CD14-positive monocyte (primary cell): ENCODE measurements around the gene CPOX. TPM values are rescaled to one million over a fixed set of nuclear protein-coding genes. Genes with fewer than 3 reads are reported as not detected.

ENCODE experiments used
- DNase-seq, 3 donors: peaks; one replicate each; pipeline ENCODE4 v3.0.0-alpha.2; 2011 to 2022
- H2AFZ ChIP-seq: 2 replicates; pipeline ENCODE4 v1.6.0; 2012; ENCODE audit warnings: mild to moderate bottlenecking, low read depth, low read length, inconsistent platforms; ENCODE audit not compliant: insufficient read depth, poor library complexity, severe bottlenecking
- H3K27ac ChIP-seq, 2 donors: 1 replicate in 1 of 2; 2 replicates in 1 of 2; pipeline ENCODE4 v1.5.1; 2012 to 2013; ENCODE audit warnings: low read length in 2 of 2, control low read depth in 1 of 2, inconsistent platforms in 1 of 2, low read depth in 1 of 2, mild to moderate bottlenecking in 1 of 2
- H3K27me3 ChIP-seq, 2 donors: one replicate each; pipeline versions ENCODE4 v1.6.0 to v1.6.1; 2011 to 2013; ENCODE audit warnings: low read length in 2 of 2; ENCODE audit not compliant: control insufficient read depth in 2 of 2, insufficient read depth in 2 of 2
- H3K36me3 ChIP-seq, 2 donors: replicated peaks in 1 of 2; 1 replicate in 1 of 2; 2 replicates in 1 of 2; pipeline versions ENCODE4 v1.5.1 to v1.6.1; 2012 to 2013; ENCODE audit warnings: low read length in 2 of 2, control low read depth in 1 of 2, inconsistent platforms in 1 of 2, mild to moderate bottlenecking in 1 of 2; ENCODE audit not compliant: insufficient read depth in 2 of 2, control insufficient read depth in 1 of 2
- H3K4me1 ChIP-seq, 2 donors: 1 replicate in 1 of 2; 2 replicates in 1 of 2; pipeline versions ENCODE4 v1.5.1 to v1.6.1; 2012 to 2013; ENCODE audit warnings: low read length in 2 of 2, control low read depth in 1 of 2, inconsistent platforms in 1 of 2, mild to moderate bottlenecking in 1 of 2, moderate library complexity in 1 of 2; ENCODE audit not compliant: insufficient read depth in 2 of 2, control insufficient read depth in 1 of 2
- H3K4me2 ChIP-seq: replicated peaks from 2 replicates; pipeline ENCODE3; 2012; ENCODE audit warnings: low read length, moderate library complexity, mild to moderate bottlenecking; ENCODE audit not compliant: poor library complexity, severe bottlenecking; ENCODE audit errors: extremely low read depth
- H3K4me3 ChIP-seq, 3 experiments: fragments of 200-600 bp in 1 of 3; sonication (generic) in 1 of 3; replicated peaks in 1 of 3; 1 replicate in 2 of 3; 2 replicates in 1 of 3; pipeline ENCODE4 v1.5.1; 2011 to 2013; ENCODE audit warnings: low read length in 3 of 3, mild to moderate bottlenecking in 3 of 3, control low read depth in 2 of 3, low read depth in 2 of 3, inconsistent platforms in 1 of 3, moderate library complexity in 1 of 3
- H3K79me2 ChIP-seq: 2 replicates; pipeline ENCODE4 v1.6.0; 2012; ENCODE audit warnings: mild to moderate bottlenecking, control low read depth, inconsistent platforms, low read length, moderate library complexity; ENCODE audit not compliant: insufficient read depth
- H3K9ac ChIP-seq: 2 replicates; pipeline ENCODE4 v1.6.0; 2017; ENCODE audit warnings: low read length, mild to moderate bottlenecking; ENCODE audit not compliant: insufficient read depth, poor library complexity, severe bottlenecking
- H3K9me3 ChIP-seq, 2 donors: replicated peaks in 1 of 2; 1 replicate in 1 of 2; 2 replicates in 1 of 2; pipeline versions ENCODE4 v1.5.1 to v1.6.1; 2012 to 2013; ENCODE audit warnings: low read length in 2 of 2, control low read depth in 1 of 2; ENCODE audit not compliant: control insufficient read depth in 1 of 2, insufficient read depth in 1 of 2
- H4K20me1 ChIP-seq: 2 replicates; pipeline ENCODE4 v1.6.0; 2012; ENCODE audit warnings: mild to moderate bottlenecking, low read length, control low read depth, moderate library complexity; ENCODE audit not compliant: insufficient read depth
- H3K27ac Mint-ChIP-seq, 7 donors: one replicate each; pipeline ENCODE4 v1.8.0; 2020; ENCODE audit warnings: mild to moderate bottlenecking in 7 of 7, mixed read lengths in 7 of 7, moderate library complexity in 6 of 7, inconsistent platforms in 2 of 7
- H3K27me3 Mint-ChIP-seq, 3 donors: one replicate each; pipeline ENCODE4 v1.8.0; 2021 to 2022; ENCODE audit warnings: low read depth in 3 of 3, mild to moderate bottlenecking in 3 of 3, mixed read lengths in 3 of 3, moderate library complexity in 3 of 3, inconsistent platforms in 1 of 3
- H3K36me3 Mint-ChIP-seq, 2 donors: one replicate each; pipeline ENCODE4 v1.8.0; 2020; ENCODE audit warnings: mixed read lengths in 2 of 2, inconsistent platforms in 1 of 2, mild to moderate bottlenecking in 1 of 2
- H3K4me1 Mint-ChIP-seq: one replicate; pipeline ENCODE4 v1.8.0; 2020; ENCODE audit warnings: mild to moderate bottlenecking, mixed read lengths
- H3K4me3 Mint-ChIP-seq, 2 donors: one replicate each; pipeline ENCODE4 v1.8.0; 2020; ENCODE audit warnings: mild to moderate bottlenecking in 2 of 2, mixed read lengths in 2 of 2, moderate library complexity in 1 of 2
- H3K9me3 Mint-ChIP-seq, 7 donors: one replicate each; pipeline ENCODE4 v1.8.0; 2020 to 2022; ENCODE audit warnings: mixed read lengths in 7 of 7, mild to moderate bottlenecking in 6 of 7, moderate library complexity in 6 of 7, inconsistent platforms in 2 of 7
- CTCF ChIP-seq: fragments of 200-600 bp; IDR thresholded peaks from one replicate; pipeline ENCODE4 v1.8.0; 2022; ENCODE audit warnings: antibody characterized with exemption, mild to moderate bottlenecking
- WGBS: methylation state at CpG from one replicate; pipeline ENCODE4 v1.1.5; 2013; ENCODE audit warnings: missing lambda C conversion rate; ENCODE audit not compliant: insufficient coverage; 5-methylcytosine and 5-hydroxymethylcytosine counted together
- intact Hi-C, 2 donors: fragments of 100-400 bp; cut with micrococcal nuclease; formaldehyde crosslinking; loops; one replicate each; pipeline versions ENCODE4 v1.15.0 to v1.15.1; 2023
- polyA plus RNA-seq, 3 donors: library from polyadenylated mRNA; depleted of rRNA in 1 of 3; unstranded in 2 of 3; stranded (reverse) in 1 of 3; fragments of 300-500 nt in 2 of 3; fragments of >200 nt in 1 of 3; fragmentation: Illumina TruSeq in 2 of 3; gene quantifications; 1 replicate in 2 of 3; 2 replicates in 1 of 3; pipeline ENCODE4 v1.2.3, GENCODE V29; 2012 to 2021

CPOX gene
- polyA plus RNA-seq, 3 donors, result 4.2 to 12.8 (median 5.2) TPM

DNA sequence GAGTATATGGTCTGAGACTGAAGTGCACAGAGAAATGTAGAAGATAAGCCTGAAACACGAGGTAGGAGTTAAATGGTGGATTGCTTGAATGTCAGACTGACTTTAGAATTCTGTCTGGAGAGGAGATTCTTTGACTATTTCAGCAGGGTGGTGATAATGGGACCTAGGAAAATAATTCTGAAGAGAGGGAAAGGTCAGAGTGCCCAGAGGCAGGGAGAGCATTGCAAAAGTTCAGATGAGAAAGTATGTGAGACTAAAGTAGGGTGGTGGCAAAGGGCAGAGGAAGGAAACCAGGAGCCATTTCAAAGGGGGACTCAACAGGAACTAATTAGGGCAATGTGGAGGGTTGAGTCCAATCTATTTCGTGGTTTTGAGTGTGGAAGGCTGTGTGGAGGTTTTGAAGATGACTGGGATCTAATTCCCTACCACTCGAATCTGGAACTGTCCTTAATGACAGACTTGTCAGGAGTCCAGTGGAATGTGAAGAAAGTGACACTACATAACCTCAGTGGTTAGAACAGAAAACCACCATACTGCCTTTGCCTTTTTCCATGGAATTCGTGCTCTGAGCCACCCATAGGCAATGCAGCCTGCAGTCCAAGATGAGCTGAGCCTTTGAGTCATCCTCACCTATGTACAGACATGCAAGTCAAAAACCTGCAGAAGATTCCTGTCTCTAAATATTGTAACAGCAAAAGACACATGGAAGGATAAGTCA lies 16.1 kb downstream of the CPOX start:
- Histone ChIP-seq H4K20me1 (no peaks in the 10 kb centered on the region), H3K79me2 (no peaks in the 10 kb centered on the region), H3K9me3 (no peaks in the 10 kb centered on the region), H3K36me3 (peaks cover 36 to 63% of the 10 kb centered on the region in 2 donors), H3K4me1 (no peaks in the 10 kb centered on the region), H3K4me2 (no peak overlapping the region), H3K27me3 (no peaks in the 10 kb centered on the region), H2AFZ (no peak overlapping the region), H3K4me3 (no peak overlapping the region), H3K27ac (no peak overlapping the region), H3K9ac (no peak overlapping the region)
- 89% methylated on average over 3 of the region's 4 CpGs for WGBS
- TF ChIP-seq CTCF, result no peak
- peaks cover 6% of the 10 kb centered on the region for H3K4me1 Mint-ChIP-seq
- peaks cover 0 to 4% (median 0%) of the 10 kb centered on the region in 7 donors for H3K9me3 Mint-ChIP-seq
- intact Hi-C loops, result no loop called here
- H3K36me3 Mint-ChIP-seq, result peaks cover 61 to 63% of the 10 kb centered on the region in 2 donors
- peaks cover 0 to 2% (median 0%) of the 10 kb centered on the region in 3 donors for H3K27me3 Mint-ChIP-seq
- no peak for DNase-seq
- no peak overlapping the region for H3K4me3 Mint-ChIP-seq
- H3K27ac Mint-ChIP-seq, result peak overlapping the region in 4 of 7 donors; percentile 5 to 61 (median 28)

- Mint-ChIP-seq H3K9me3 (peaks cover 0 to 6% (median 2%) of the 10 kb centered on the region in 7 donors), H3K27ac (no peak overlapping the region), H3K4me3 (no peak overlapping the region), H3K4me1 (peaks cover 6% of the 10 kb centered on the region), H3K27me3 (peaks cover 0 to 6% (median 0%) of the 10 kb centered on the region in 3 donors), H3K36me3 (peaks cover 33 to 37% of the 10 kb centered on the region in 2 donors)
- H3K9me3 ChIP-seq, result no peaks in the 10 kb centered on the region
- H3K9ac ChIP-seq, result no peak overlapping the region
- H3K4me2 ChIP-seq, result no peak overlapping the region
- no peaks in the 10 kb centered on the region for H3K79me2 ChIP-seq
- intact Hi-C loops, result loop anchor here in 1 of 2 donors (5.0 kb wide), 1 partner anchor 1233 kb away; no protein-coding TSS in a partner anchor
- DNase-seq, result no peak
- no peak overlapping the region for H2AFZ ChIP-seq
- no peaks in the 10 kb centered on the region for H3K4me1 ChIP-seq
- H3K4me3 ChIP-seq, result no peak overlapping the region
- H3K27me3 ChIP-seq, result no peaks in the 10 kb centered on the region
- H4K20me1 ChIP-seq, result no peaks in the 10 kb centered on the region
- no peak for TF ChIP-seq CTCF
- H3K27ac ChIP-seq, result no peak overlapping the region
- H3K36me3 ChIP-seq, result peaks cover 16 to 31% of the 10 kb centered on the region in 2 donors
- no CpG with 5 or more reads among the region's 6 CpGs for WGBS
Measured at GRCh38 chr3:98574132-98574531, 19.3 kb downstream of the CPOX start.
